ENCODE measurements around the gene RSPO3. TPM values are rescaled to one million over a fixed set of nuclear protein-coding genes. Genes with fewer than 3 reads are reported as not detected.
A peak's percentile ranks its signal among the peaks of the same experiment; 100 is the strongest.

RSPO3 gene
- total and polyA plus RNA-seq, 2 donors (not counting 1 experiment from before 2014, with no cell fraction given): 0.85 to 12.4 TPM

DNA sequence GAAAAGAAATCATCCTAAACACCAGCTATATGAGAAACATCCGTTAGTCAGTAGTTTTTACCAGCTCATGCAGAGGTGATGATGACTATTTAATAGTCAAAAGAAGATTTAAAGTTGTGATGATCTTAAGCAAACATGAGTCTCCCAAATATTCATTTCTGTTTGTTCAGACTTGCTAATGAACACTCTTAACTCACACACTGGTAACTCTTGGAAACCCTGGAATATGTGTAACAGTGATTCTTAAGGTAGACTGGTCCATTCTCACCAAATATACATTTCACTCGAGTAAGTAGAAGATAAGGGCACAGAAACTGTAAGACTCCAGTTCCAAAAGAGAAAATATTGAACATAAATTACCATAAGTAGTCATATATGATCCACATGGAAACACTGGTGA, 29.1 kb downstream of the RSPO3 start:
- Histone ChIP-seq H3K9ac (ENCODE audit: insufficient read depth, low read length) (no peak overlapping the region), H4K20me1 (ENCODE audit: control insufficient read depth, extremely low read depth, insufficient read depth, low read length) (no peaks in the 10 kb centered on the region), H3K4me2 (ENCODE audit: extremely low read depth, insufficient read depth, low read length) (no peak overlapping the region), H3K4me1 (ENCODE audit: control insufficient read depth, extremely low read depth, insufficient read depth, low read length) (no peaks in the 10 kb centered on the region), H3K9me3 (ENCODE audit: control insufficient read depth, insufficient read depth, low read depth, low read length) (no peaks in the 10 kb centered on the region), H3K4me3 (replicated peaks in 1 of 4; ENCODE audit: control extremely low read depth in 1 of 4, insufficient read depth in 1 of 4, low read depth in 3 of 4, low read length in 4 of 4) (no peak overlapping the region), H3K79me2 (ENCODE audit: control insufficient read depth, insufficient read depth, low read length) (no peaks in the 10 kb centered on the region), H3K36me3 (ENCODE audit: control insufficient read depth, insufficient read depth, low read length) (no peaks in the 10 kb centered on the region), H3K27me3 (ENCODE audit: control insufficient read depth, insufficient read depth, low read length) (no peaks in the 10 kb centered on the region), H3K27ac (ENCODE audit: insufficient read depth, low read length) (no peak overlapping the region), H2AFZ (ENCODE audit: low read length) (no peak overlapping the region)
- TF ChIP-seq EZH2 (IDR thresholded peaks at IDR 0.05; ENCODE audit: low read length, missing control alignments) (no peak), CTCF (conservative IDR thresholded peaks at IDR 0.05 in 1 of 2, IDR thresholded peaks at IDR 0.05 in 1 of 2; ENCODE audit: low read depth in 1 of 2, low read length in 2 of 2) (no peak)
- peak in 1 of 2 donors; percentile 1 for DNase-seq (ENCODE audit: low read depth in 2 of 2)

- Histone ChIP-seq H3K4me1 (ENCODE audit: control insufficient read depth, extremely low read depth, insufficient read depth, low read length) (no peaks in the 10 kb centered on the region), H3K9ac (ENCODE audit: insufficient read depth, low read length) (no peak overlapping the region), H3K27ac (ENCODE audit: insufficient read depth, low read length) (no peak overlapping the region), H3K9me3 (ENCODE audit: control insufficient read depth, insufficient read depth, low read depth, low read length) (no peaks in the 10 kb centered on the region), H3K36me3 (ENCODE audit: control insufficient read depth, insufficient read depth, low read length) (no peaks in the 10 kb centered on the region), H2AFZ (ENCODE audit: low read length) (no peak overlapping the region), H4K20me1 (ENCODE audit: control insufficient read depth, extremely low read depth, insufficient read depth, low read length) (no peaks in the 10 kb centered on the region), H3K4me2 (ENCODE audit: extremely low read depth, insufficient read depth, low read length) (no peak overlapping the region), H3K79me2 (ENCODE audit: control insufficient read depth, insufficient read depth, low read length) (no peaks in the 10 kb centered on the region), H3K4me3 (replicated peaks in 1 of 4; ENCODE audit: control extremely low read depth in 1 of 4, insufficient read depth in 1 of 4, low read depth in 3 of 4, low read length in 4 of 4) (no peak overlapping the region), H3K27me3 (ENCODE audit: control insufficient read depth, insufficient read depth, low read length) (no peaks in the 10 kb centered on the region)
- TF ChIP-seq CTCF (conservative IDR thresholded peaks at IDR 0.05 in 1 of 2, IDR thresholded peaks at IDR 0.05 in 1 of 2; ENCODE audit: low read depth in 1 of 2, low read length in 2 of 2): no peak
- no peak for TF ChIP-seq EZH2 (IDR thresholded peaks at IDR 0.05; ENCODE audit: low read length, missing control alignments)
- peak; percentile 11 to 26 for DNase-seq (ENCODE audit: low read depth in 2 of 2)
Observed at GRCh38 chr6:127148511-127148910, 30.0 kb downstream of the RSPO3 start.

DNA sequence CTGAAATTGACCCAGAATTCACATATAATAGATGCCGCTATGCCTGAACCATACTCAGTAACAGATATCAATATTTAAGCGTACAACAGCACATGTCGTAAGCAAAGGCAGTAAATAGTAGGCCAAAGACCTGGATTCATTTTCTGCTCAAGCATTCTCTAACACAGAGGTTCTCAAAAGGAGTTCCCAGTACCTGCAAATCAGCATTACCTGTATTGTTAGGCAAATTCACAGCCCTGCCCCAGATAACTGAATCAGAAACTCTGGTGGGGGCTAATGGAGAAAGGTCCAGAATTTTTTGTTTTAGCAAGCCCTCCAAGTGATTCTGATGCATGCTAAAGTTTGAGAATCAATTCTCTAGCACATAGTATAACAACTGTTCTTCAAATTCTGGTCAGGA, 36.0 kb downstream of the RSPO3 start:
- no peaks in the 10 kb centered on the region for H3K4me1 ChIP-seq (ENCODE audit: control insufficient read depth, extremely low read depth, insufficient read depth, low read length)
- no peak overlapping the region for H3K9ac ChIP-seq (ENCODE audit: insufficient read depth, low read length)
- no peak for DNase-seq (ENCODE audit: low read depth in 2 of 2)
- no peaks in the 10 kb centered on the region for H3K9me3 ChIP-seq (ENCODE audit: control insufficient read depth, insufficient read depth, low read depth, low read length)
- H2AFZ ChIP-seq (ENCODE audit: low read length): no peak overlapping the region
- H3K4me3 ChIP-seq (replicated peaks in 1 of 4; ENCODE audit: control extremely low read depth in 1 of 4, insufficient read depth in 1 of 4, low read depth in 3 of 4, low read length in 4 of 4): no peak overlapping the region
- TF ChIP-seq CTCF (conservative IDR thresholded peaks at IDR 0.05 in 1 of 2, IDR thresholded peaks at IDR 0.05 in 1 of 2; ENCODE audit: low read depth in 1 of 2, low read length in 2 of 2): no peak
- no peak for TF ChIP-seq EZH2 (IDR thresholded peaks at IDR 0.05; ENCODE audit: low read length, missing control alignments)
- no peak overlapping the region for H3K4me2 ChIP-seq (ENCODE audit: extremely low read depth, insufficient read depth, low read length)
- H3K27me3 ChIP-seq (ENCODE audit: control insufficient read depth, insufficient read depth, low read length): no peaks in the 10 kb centered on the region
- H4K20me1 ChIP-seq (ENCODE audit: control insufficient read depth, extremely low read depth, insufficient read depth, low read length): no peaks in the 10 kb centered on the region
- no peaks in the 10 kb centered on the region for H3K36me3 ChIP-seq (ENCODE audit: control insufficient read depth, insufficient read depth, low read length)
- no peak overlapping the region for H3K27ac ChIP-seq (ENCODE audit: insufficient read depth, low read length)
- no peaks in the 10 kb centered on the region for H3K79me2 ChIP-seq (ENCODE audit: control insufficient read depth, insufficient read depth, low read length)
